NT2/D1 (cell line): ENCODE data around the gene OR9Q1.

Experiments
- SUZ12 ChIP-seq: IDR thresholded peaks from 2 replicates; pipeline ENCODE4 v1.6.1; 2011; ENCODE audit not compliant: insufficient read length, insufficient read depth; ENCODE audit errors: extremely low read depth
- YY1 ChIP-seq: IDR thresholded peaks from 2 replicates; pipeline ENCODE4 v1.6.1; 2011; ENCODE audit not compliant: insufficient read length, insufficient read depth
- ZNF274 ChIP-seq: IDR thresholded peaks from 2 replicates; pipeline ENCODE4 v1.6.1; 2011; ENCODE audit warnings: mild to moderate bottlenecking, low read depth, low read length

DNA sequence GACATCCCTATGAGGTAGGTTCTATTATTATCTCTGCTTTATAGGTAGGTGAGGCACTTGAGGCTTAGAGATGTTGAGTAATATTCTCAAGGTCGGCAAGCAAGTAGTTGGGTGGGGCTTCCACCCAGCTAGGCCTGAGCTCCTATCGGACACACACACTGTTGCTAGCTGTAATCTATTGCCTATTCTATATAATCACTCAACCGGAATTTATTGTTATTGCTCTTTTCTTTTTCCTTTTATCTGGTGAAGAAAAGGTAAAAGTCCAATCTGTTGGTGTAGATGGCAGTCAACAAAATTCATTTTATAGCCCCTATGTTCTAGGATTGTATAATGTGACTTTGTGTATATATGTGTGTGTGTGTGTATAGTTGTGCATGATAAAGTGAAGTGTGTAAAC lies 168.5 kb downstream of the OR9Q1 start:
- TF ChIP-seq YY1 (no peak), SUZ12 (no peak), ZNF274 (no peak)
